Measurements from ENCODE around the gene MOSMO. TPM values are rescaled to one million over a fixed set of nuclear protein-coding genes. Genes with fewer than 3 reads are reported as not detected.

The MOSMO gene
- total and polyA plus RNA-seq, 2 donors (not counting 1 experiment from before 2014, with no cell fraction given), result 13.0 to 20.2 TPM

DNA sequence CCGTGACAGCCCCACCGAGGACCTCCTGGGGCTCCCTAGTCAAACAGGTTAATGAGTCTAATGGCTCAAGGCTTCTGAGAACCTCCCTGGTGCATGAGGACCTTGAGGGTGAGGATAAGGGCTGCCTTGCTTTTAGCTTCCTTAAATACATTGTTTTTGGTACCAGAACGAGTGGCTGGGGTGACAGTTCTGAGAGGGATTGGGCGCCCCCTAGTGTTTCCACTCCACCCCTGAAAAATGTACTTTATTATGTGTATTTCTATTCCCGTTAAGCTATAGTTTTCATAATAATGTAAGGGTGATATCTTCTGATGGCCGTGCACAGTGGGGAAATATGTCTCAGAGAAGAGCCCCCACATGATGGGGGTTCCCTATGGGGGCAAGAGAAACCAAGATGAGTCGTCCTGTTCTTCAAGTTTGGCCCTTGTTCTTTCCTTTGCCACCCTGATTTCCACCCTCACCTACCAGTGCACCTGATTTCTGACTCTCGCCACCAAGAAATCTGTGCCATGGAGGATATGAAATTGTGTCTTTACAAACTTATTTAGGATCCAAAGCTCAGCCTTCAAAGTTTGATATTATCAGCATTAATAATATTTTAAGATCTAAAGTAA, 69.9 kb downstream of the MOSMO start:
- no peak overlapping the region for H3K27ac Mint-ChIP-seq
- Histone ChIP-seq H4K20me1 (ENCODE audit: control insufficient read depth, insufficient read depth, low read length, poor library complexity, severe bottlenecking) (no peaks in the 10 kb centered on the region), H2AFZ (ENCODE audit: insufficient read depth, low read depth, low read length, poor library complexity, severe bottlenecking) (no peak overlapping the region), H3K4me2 (replicated peaks; ENCODE audit: low read depth, low read length, poor library complexity, severe bottlenecking) (no peak overlapping the region), H3K9me3 (ENCODE audit: control extremely low read depth in 1 of 3, control insufficient read depth in 2 of 3, insufficient read depth in 1 of 3, low read length in 2 of 3) (no peaks in the 10 kb centered on the region), H3K4me3 (ENCODE audit: control extremely low read depth in 1 of 5, extremely low read depth in 1 of 5, insufficient read depth in 1 of 5, low read depth in 2 of 5, low read length in 4 of 5) (no peak overlapping the region), H3K9ac (ENCODE audit: low read length) (no peak overlapping the region), H3K4me1 (ENCODE audit: control insufficient read depth in 2 of 2, insufficient read depth in 2 of 2, low read length in 2 of 2) (no peaks in the 10 kb centered on the region), H3K79me2 (ENCODE audit: control insufficient read depth, insufficient read depth, low read length) (no peaks in the 10 kb centered on the region), H3K27ac (ENCODE audit: low read length in 2 of 2) (no peak overlapping the region), H3K27me3 (replicated peaks in 1 of 4; ENCODE audit: control extremely low read depth in 1 of 4, control insufficient read depth in 3 of 4, insufficient read depth in 4 of 4, low read length in 3 of 4) (no peaks in the 10 kb centered on the region), H3K36me3 (replicated peaks in 1 of 2; ENCODE audit: control extremely low read depth in 1 of 2, control insufficient read depth in 1 of 2, extremely low read depth in 1 of 2, insufficient read depth in 2 of 2, low read length in 1 of 2) (peaks cover 0 to 4% of the 10 kb centered on the region in 2 experiments)
- WGBS (ENCODE audit: insufficient coverage), result 50% methylated on average over 2 of the region's 8 CpGs
- no peak for TF ChIP-seq EZH2 (IDR thresholded peaks at IDR 0.05; ENCODE audit: borderline replicate concordance, insufficient read depth, low read depth, low read length, poor library complexity, severe bottlenecking)
- TF ChIP-seq, protein P1, sequence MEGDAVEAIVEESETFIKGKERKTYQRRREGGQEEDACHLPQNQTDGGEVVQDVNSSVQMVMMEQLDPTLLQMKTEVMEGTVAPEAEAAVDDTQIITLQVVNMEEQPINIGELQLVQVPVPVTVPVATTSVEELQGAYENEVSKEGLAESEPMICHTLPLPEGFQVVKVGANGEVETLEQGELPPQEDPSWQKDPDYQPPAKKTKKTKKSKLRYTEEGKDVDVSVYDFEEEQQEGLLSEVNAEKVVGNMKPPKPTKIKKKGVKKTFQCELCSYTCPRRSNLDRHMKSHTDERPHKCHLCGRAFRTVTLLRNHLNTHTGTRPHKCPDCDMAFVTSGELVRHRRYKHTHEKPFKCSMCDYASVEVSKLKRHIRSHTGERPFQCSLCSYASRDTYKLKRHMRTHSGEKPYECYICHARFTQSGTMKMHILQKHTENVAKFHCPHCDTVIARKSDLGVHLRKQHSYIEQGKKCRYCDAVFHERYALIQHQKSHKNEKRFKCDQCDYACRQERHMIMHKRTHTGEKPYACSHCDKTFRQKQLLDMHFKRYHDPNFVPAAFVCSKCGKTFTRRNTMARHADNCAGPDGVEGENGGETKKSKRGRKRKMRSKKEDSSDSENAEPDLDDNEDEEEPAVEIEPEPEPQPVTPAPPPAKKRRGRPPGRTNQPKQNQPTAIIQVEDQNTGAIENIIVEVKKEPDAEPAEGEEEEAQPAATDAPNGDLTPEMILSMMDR (IDR thresholded peaks at IDR 0.05), result peak; percentile 96
- ChIA-PET CTCF (interaction anchor here (0.6 to 5.5 kb wide), 45 partner anchors 9 to 1481 kb away, joined by 3 to 290 read pairs (median 5); partner anchors contain the start of genes MOSMO, PDZD9, POLR3E and UQCRC2), POLR2A (interaction anchor here (1.0 kb wide), 1 partner anchor 111 kb away, joined by 3 read pairs; no protein-coding TSS in a partner anchor)
- DNase-seq (peak; percentile 79), ATAC-seq (ENCODE audit: low read depth) (peak; percentile 60)
- no peaks in the 10 kb centered on the region for H3K4me1 Mint-ChIP-seq
- no peaks in the 10 kb centered on the region for H3K9me3 Mint-ChIP-seq (ENCODE audit: insufficient read depth)
- intact Hi-C loops (cut with micrococcal nuclease), result loop anchor here (1.0 to 5.0 kb wide), 4 partner anchors 46 to 219 kb away; partner anchors contain the start of genes PDZD9 and POLR3E
- H3K4me3 Mint-ChIP-seq, result no peak overlapping the region
- no peaks in the 10 kb centered on the region for H3K27me3 Mint-ChIP-seq

DNA sequence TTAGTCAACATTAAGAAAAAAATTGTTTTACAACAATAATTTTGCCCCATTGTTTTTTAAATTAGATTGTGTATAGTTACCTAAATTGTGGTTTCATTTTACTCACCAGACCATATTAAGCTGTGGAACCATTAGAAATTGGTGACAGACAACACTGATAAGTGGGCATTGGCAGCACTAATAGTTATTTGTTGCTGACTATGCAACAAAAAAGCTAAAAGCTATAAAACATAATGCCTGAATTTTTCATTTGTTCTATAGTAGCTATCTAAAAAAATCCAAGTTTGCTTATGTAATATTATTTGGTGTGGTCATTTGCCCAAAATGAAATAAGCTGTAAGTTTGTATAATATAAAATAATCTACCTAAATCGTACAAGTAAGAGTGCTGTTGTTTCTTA, 70.7 kb downstream of the MOSMO start:
- Histone ChIP-seq H3K4me1 (ENCODE audit: control insufficient read depth in 2 of 2, insufficient read depth in 2 of 2, low read length in 2 of 2) (no peaks in the 10 kb centered on the region), H3K79me2 (ENCODE audit: control insufficient read depth, insufficient read depth, low read length) (no peaks in the 10 kb centered on the region), H3K9ac (ENCODE audit: low read length) (no peak overlapping the region), H4K20me1 (ENCODE audit: control insufficient read depth, insufficient read depth, low read length, poor library complexity, severe bottlenecking) (no peaks in the 10 kb centered on the region), H3K4me3 (ENCODE audit: control extremely low read depth in 1 of 5, extremely low read depth in 1 of 5, insufficient read depth in 1 of 5, low read depth in 2 of 5, low read length in 4 of 5) (no peak overlapping the region), H3K9me3 (ENCODE audit: control extremely low read depth in 1 of 3, control insufficient read depth in 2 of 3, insufficient read depth in 1 of 3, low read length in 2 of 3) (no peaks in the 10 kb centered on the region), H3K36me3 (replicated peaks in 1 of 2; ENCODE audit: control extremely low read depth in 1 of 2, control insufficient read depth in 1 of 2, extremely low read depth in 1 of 2, insufficient read depth in 2 of 2, low read length in 1 of 2) (peaks cover 0 to 4% of the 10 kb centered on the region in 2 experiments), H3K27ac (ENCODE audit: low read length in 2 of 2) (no peak overlapping the region), H3K27me3 (replicated peaks in 1 of 4; ENCODE audit: control extremely low read depth in 1 of 4, control insufficient read depth in 3 of 4, insufficient read depth in 4 of 4, low read length in 3 of 4) (no peaks in the 10 kb centered on the region), H2AFZ (ENCODE audit: insufficient read depth, low read depth, low read length, poor library complexity, severe bottlenecking) (no peak overlapping the region), H3K4me2 (replicated peaks; ENCODE audit: low read depth, low read length, poor library complexity, severe bottlenecking) (no peak overlapping the region)
- CTCF ChIA-PET, result interaction anchor here (0.7 to 5.5 kb wide), 23 partner anchors 9 to 1481 kb away, joined by 3 to 290 read pairs (median 12); partner anchors contain the start of genes MOSMO, PDZD9, POLR3E and VWA3A
- Mint-ChIP-seq H3K4me1 (no peaks in the 10 kb centered on the region), H3K27me3 (no peaks in the 10 kb centered on the region), H3K27ac (no peak overlapping the region), H3K4me3 (no peak overlapping the region), H3K9me3 (ENCODE audit: insufficient read depth) (no peaks in the 10 kb centered on the region)
- intact Hi-C loops (cut with micrococcal nuclease), result loop anchor here (5.0 kb wide), 1 partner anchor 46 kb away; no protein-coding TSS in a partner anchor
- ATAC-seq (ENCODE audit: low read depth) (no peak), DNase-seq (no peak)
- no CpG with 5 or more reads among the region's 1 CpG for WGBS (ENCODE audit: insufficient coverage)
- POLR2A ChIA-PET, result no interaction called here
- TF ChIP-seq, protein P1 (IDR thresholded peaks at IDR 0.05), result no peak
- no peak for TF ChIP-seq EZH2 (IDR thresholded peaks at IDR 0.05; ENCODE audit: borderline replicate concordance, insufficient read depth, low read depth, low read length, poor library complexity, severe bottlenecking)
